NCI-H128 (cell line): ENCODE data around the gene YPEL2.

Experiments used
- DNase-seq: peaks from one replicate; lab custom pipeline; 2025; ENCODE audit not compliant: unreplicated experiment; lab: John Stamatoyannopoulos, UW

Gene YPEL2

GRCh38 chr17:59330053-59330942 is 1.2 kb upstream of the YPEL2 start:
- DNase-seq = no peak

GRCh38 chr17:59331929-59332748 is 684 bp downstream of the YPEL2 start:
- no peak for DNase-seq

- DNase-seq = no peak
These were observed 1.4 kb downstream of the YPEL2 start for GRCh38 chr17:59332749-59333377.

GRCh38 chr17:59333836-59334235 is 2.4 kb downstream of the YPEL2 start:
- no peak for DNase-seq

GRCh38 chr17:59335685-59336084 is 4.2 kb downstream of the YPEL2 start:
- no peak for DNase-seq

GRCh38 chr17:59337741-59338299 is 6.4 kb downstream of the YPEL2 start:
- no peak for DNase-seq

GRCh38 chr17:59338498-59338897 is 7.0 kb downstream of the YPEL2 start:
- DNase-seq = no peak

- DNase-seq = no peak
These were observed 10.5 kb downstream of the YPEL2 start for GRCh38 chr17:59341922-59342321.

GRCh38 chr17:59342681-59343131 is 11.3 kb downstream of the YPEL2 start:
- DNase-seq = no peak

- DNase-seq = no peak
These were observed 14.0 kb downstream of the YPEL2 start for GRCh38 chr17:59345476-59345875.

- no peak for DNase-seq
These were observed 14.9 kb downstream of the YPEL2 start for GRCh38 chr17:59346341-59346740.

- no peak for DNase-seq
These were observed 15.5 kb downstream of the YPEL2 start for GRCh38 chr17:59346876-59347407.

- no peak for DNase-seq
These were observed 16.5 kb downstream of the YPEL2 start for GRCh38 chr17:59347975-59348391.

GRCh38 chr17:59349178-59349577 is 17.7 kb downstream of the YPEL2 start:
- no peak for DNase-seq

GRCh38 chr17:59353106-59353854 is 21.8 kb downstream of the YPEL2 start:
- DNase-seq = no peak

- DNase-seq = no peak
These were observed 22.7 kb downstream of the YPEL2 start for GRCh38 chr17:59353936-59354755.

GRCh38 chr17:59355030-59355701 is 23.7 kb downstream of the YPEL2 start:
- DNase-seq = no peak

GRCh38 chr17:59355702-59356325 is 24.4 kb downstream of the YPEL2 start:
- DNase-seq = no peak
